ENCODE results near the gene LPAR1. TPM values are rescaled to one million over a fixed set of nuclear protein-coding genes. Genes with fewer than 3 reads are reported as not detected.

The LPAR1 gene
- total RNA-seq, 1 experiment from 2014 or later: 4.9 TPM

DNA sequence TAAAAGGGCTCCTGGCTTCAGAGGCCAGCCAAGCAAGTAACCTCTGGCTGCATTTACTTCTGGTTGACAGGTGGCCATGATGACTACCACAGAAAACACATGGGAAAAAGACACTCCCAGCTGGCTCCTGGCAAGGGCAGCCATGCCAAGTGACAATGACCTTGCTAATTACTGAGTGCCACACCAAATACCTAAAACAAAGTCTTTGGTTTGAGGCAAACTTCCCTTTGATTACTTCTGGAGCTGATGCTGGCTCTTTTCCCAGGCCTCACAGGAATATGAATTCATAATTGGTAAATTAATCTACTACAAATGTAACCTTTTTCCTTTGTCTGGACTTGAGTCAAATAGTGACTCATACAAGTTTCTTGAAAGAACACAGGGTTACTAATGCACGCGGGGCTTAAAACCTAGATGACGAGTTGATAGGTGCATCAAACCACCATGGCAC lies 61.0 kb downstream of the LPAR1 start (continued):
- TF ChIP-seq, protein P1, sequence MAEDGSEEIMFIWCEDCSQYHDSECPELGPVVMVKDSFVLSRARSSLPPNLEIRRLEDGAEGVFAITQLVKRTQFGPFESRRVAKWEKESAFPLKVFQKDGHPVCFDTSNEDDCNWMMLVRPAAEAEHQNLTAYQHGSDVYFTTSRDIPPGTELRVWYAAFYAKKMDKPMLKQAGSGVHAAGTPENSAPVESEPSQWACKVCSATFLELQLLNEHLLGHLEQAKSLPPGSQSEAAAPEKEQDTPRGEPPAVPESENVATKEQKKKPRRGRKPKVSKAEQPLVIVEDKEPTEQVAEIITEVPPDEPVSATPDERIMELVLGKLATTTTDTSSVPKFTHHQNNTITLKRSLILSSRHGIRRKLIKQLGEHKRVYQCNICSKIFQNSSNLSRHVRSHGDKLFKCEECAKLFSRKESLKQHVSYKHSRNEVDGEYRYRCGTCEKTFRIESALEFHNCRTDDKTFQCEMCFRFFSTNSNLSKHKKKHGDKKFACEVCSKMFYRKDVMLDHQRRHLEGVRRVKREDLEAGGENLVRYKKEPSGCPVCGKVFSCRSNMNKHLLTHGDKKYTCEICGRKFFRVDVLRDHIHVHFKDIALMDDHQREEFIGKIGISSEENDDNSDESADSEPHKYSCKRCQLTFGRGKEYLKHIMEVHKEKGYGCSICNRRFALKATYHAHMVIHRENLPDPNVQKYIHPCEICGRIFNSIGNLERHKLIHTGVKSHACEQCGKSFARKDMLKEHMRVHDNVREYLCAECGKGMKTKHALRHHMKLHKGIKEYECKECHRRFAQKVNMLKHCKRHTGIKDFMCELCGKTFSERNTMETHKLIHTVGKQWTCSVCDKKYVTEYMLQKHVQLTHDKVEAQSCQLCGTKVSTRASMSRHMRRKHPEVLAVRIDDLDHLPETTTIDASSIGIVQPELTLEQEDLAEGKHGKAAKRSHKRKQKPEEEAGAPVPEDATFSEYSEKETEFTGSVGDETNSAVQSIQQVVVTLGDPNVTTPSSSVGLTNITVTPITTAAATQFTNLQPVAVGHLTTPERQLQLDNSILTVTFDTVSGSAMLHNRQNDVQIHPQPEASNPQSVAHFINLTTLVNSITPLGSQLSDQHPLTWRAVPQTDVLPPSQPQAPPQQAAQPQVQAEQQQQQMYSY (CRISPR knock-in tag; IDR thresholded peaks at IDR 0.05): no peak
- TF ChIP-seq FOXP4 (CRISPR knock-in tag; IDR thresholded peaks at IDR 0.05) (no peak), ATF3 (CRISPR knock-in tag; conservative IDR thresholded peaks at IDR 0.05) (no peak), AR (CRISPR knock-in tag; IDR thresholded peaks at IDR 0.05) (no peak)

GRCh38 chr9:110975969-110976368 lies 62.3 kb downstream of the LPAR1 start:
- H3K4me3 Mint-ChIP-seq: no peak overlapping the region
- no peaks in the 10 kb centered on the region for H3K9me3 Mint-ChIP-seq
- ATAC-seq (no peak), DNase-seq (ENCODE audit: low spot score) (no peak)
- peaks cover 20% of the 10 kb centered on the region for H3K4me1 Mint-ChIP-seq
- ChIA-PET POLR2A (no interaction called here), CTCF (no interaction called here)
- H3K27ac Mint-ChIP-seq: no peak overlapping the region
- no peaks in the 10 kb centered on the region for H3K27me3 Mint-ChIP-seq (ENCODE audit: low read depth)
- no peaks in the 10 kb centered on the region; the same call in 1 of the 2 replicates for H3K36me3 Mint-ChIP-seq
- TF ChIP-seq FOXK1 (CRISPR knock-in tag; IDR thresholded peaks at IDR 0.05): no peak
- no peak for TF ChIP-seq NFE2L1 (CRISPR knock-in tag; IDR thresholded peaks at IDR 0.05)
- TF ChIP-seq TEAD1 (CRISPR knock-in tag; IDR thresholded peaks at IDR 0.05): no peak
- no peak for TF ChIP-seq MLX (CRISPR knock-in tag; IDR thresholded peaks at IDR 0.05)
- TF ChIP-seq CREB1 (CRISPR knock-in tag; IDR thresholded peaks at IDR 0.05): no peak
- no peak for TF ChIP-seq OVOL2 (CRISPR knock-in tag; IDR thresholded peaks at IDR 0.05; ENCODE audit: borderline replicate concordance)
- TF ChIP-seq ESRRA (CRISPR knock-in tag; IDR thresholded peaks at IDR 0.05; ENCODE audit: borderline replicate concordance): no peak
- TF ChIP-seq GABPB1 (CRISPR knock-in tag; IDR thresholded peaks at IDR 0.05): no peak
- no peak for TF ChIP-seq JUN (CRISPR knock-in tag; IDR thresholded peaks at IDR 0.05)
- no peak for TF ChIP-seq PRRX2 (CRISPR knock-in tag; IDR thresholded peaks at IDR 0.05)
- TF ChIP-seq, protein P2, sequence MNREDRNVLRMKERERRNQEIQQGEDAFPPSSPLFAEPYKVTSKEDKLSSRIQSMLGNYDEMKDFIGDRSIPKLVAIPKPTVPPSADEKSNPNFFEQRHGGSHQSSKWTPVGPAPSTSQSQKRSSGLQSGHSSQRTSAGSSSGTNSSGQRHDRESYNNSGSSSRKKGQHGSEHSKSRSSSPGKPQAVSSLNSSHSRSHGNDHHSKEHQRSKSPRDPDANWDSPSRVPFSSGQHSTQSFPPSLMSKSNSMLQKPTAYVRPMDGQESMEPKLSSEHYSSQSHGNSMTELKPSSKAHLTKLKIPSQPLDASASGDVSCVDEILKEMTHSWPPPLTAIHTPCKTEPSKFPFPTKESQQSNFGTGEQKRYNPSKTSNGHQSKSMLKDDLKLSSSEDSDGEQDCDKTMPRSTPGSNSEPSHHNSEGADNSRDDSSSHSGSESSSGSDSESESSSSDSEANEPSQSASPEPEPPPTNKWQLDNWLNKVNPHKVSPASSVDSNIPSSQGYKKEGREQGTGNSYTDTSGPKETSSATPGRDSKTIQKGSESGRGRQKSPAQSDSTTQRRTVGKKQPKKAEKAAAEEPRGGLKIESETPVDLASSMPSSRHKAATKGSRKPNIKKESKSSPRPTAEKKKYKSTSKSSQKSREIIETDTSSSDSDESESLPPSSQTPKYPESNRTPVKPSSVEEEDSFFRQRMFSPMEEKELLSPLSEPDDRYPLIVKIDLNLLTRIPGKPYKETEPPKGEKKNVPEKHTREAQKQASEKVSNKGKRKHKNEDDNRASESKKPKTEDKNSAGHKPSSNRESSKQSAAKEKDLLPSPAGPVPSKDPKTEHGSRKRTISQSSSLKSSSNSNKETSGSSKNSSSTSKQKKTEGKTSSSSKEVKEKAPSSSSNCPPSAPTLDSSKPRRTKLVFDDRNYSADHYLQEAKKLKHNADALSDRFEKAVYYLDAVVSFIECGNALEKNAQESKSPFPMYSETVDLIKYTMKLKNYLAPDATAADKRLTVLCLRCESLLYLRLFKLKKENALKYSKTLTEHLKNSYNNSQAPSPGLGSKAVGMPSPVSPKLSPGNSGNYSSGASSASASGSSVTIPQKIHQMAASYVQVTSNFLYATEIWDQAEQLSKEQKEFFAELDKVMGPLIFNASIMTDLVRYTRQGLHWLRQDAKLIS (CRISPR knock-in tag; IDR thresholded peaks at IDR 0.05; ENCODE audit: borderline replicate concordance): no peak
- TF ChIP-seq NR2C2 (CRISPR knock-in tag; IDR thresholded peaks at IDR 0.05): no peak
- no peak for TF ChIP-seq JAZF1 (CRISPR knock-in tag; IDR thresholded peaks at IDR 0.05)
- TF ChIP-seq ZNF232 (CRISPR knock-in tag; IDR thresholded peaks at IDR 0.05): no peak
- TF ChIP-seq HMGA2 (CRISPR knock-in tag; IDR thresholded peaks at IDR 0.05): no peak
- no peak for TF ChIP-seq E2F1 (CRISPR knock-in tag; IDR thresholded peaks at IDR 0.05)
- no peak for TF ChIP-seq TEAD4 (CRISPR knock-in tag; IDR thresholded peaks at IDR 0.05)
- TF ChIP-seq, protein P3, sequence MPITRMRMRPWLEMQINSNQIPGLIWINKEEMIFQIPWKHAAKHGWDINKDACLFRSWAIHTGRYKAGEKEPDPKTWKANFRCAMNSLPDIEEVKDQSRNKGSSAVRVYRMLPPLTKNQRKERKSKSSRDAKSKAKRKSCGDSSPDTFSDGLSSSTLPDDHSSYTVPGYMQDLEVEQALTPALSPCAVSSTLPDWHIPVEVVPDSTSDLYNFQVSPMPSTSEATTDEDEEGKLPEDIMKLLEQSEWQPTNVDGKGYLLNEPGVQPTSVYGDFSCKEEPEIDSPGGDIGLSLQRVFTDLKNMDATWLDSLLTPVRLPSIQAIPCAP (CRISPR knock-in tag; IDR thresholded peaks at IDR 0.05): no peak
- TF ChIP-seq ELF4 (CRISPR knock-in tag; IDR thresholded peaks at IDR 0.05; ENCODE audit: low read depth): no peak
